PFSK-1 (cell line): Measurements from ENCODE around the gene OR51V1.

ENCODE experiments used
- FOXP2 ChIP-seq: optimal IDR thresholded peaks from 2 replicates; pipeline ENCODE3; 2011; ENCODE audit warnings: borderline replicate concordance, control low read depth, inconsistent platforms; ENCODE audit not compliant: insufficient read depth; ENCODE audit errors: extremely low read length, extremely low read depth
- POLR2AphosphoS5 ChIP-seq: IDR thresholded peaks from 2 replicates; pipeline ENCODE4 v1.6.1; 2012; ENCODE audit warnings: low read depth, mild to moderate bottlenecking, control low read depth, low read length, moderate library complexity
- REST ChIP-seq, 2 experiments: IDR thresholded peaks; 2 replicates each; pipeline versions ENCODE4 v1.6.1 to v1.8.0; 2011 to 2012; ENCODE audit warnings: low read depth in 2 of 2, low read length in 2 of 2, control low read depth in 1 of 2, inconsistent platforms in 1 of 2, mild to moderate bottlenecking in 1 of 2, moderate library complexity in 1 of 2; ENCODE audit not compliant: insufficient read depth in 1 of 2
- SIN3A ChIP-seq: IDR thresholded peaks from 2 replicates; pipeline ENCODE4 v1.6.1; 2012; ENCODE audit warnings: mild to moderate bottlenecking, low read length, moderate library complexity, borderline replicate concordance; ENCODE audit not compliant: insufficient read depth
- TAF1 ChIP-seq: IDR thresholded peaks from 2 replicates; pipeline ENCODE4 v1.6.1; 2012; ENCODE audit warnings: low read length, control low read depth, borderline replicate concordance; ENCODE audit not compliant: insufficient read depth

GRCh38 chr11:5243816-5244180, 43.3 kb upstream of the OR51V1 start:
- TF ChIP-seq REST (IDR thresholded peaks at IDR 0.05; ENCODE audit: insufficient read depth in 1 of 2, low read depth in 2 of 2, low read length in 2 of 2) (no peak), POLR2AphosphoS5 (no peak), SIN3A (no peak), TAF1 (no peak), FOXP2 (no peak)
